Right lobe of liver (tissue), 6 donors: ENCODE results near the gene SMOC1. TPM values are rescaled to one million over a fixed set of nuclear protein-coding genes. Genes with fewer than 3 reads are reported as not detected.
A peak's percentile ranks its signal among the peaks of the same experiment; 100 is the strongest.

ENCODE experiments used
- ATAC-seq, 4 donors: fragments of 200-7000 bp; cut with Tn5 transposase; one replicate each; pipeline ENCODE4 v1.9.1; 2020; ENCODE audit warnings: mild to moderate bottlenecking in 4 of 4, moderate library complexity in 4 of 4
- DNase-seq, 3 donors: peaks; one replicate each; pipeline ENCODE4 v3.0.0-alpha.2; 2020
- H3K27ac ChIP-seq, 3 donors: fragments of 200-600 bp; one replicate each; pipeline ENCODE4 v1.8.0; 2022
- H3K27me3 ChIP-seq, 2 donors: fragments of 200-600 bp; one replicate each; pipeline ENCODE4 v1.8.0; 2022
- H3K36me3 ChIP-seq, 4 donors: fragments of 200-600 bp; sonication (generic) in 1 of 4; one replicate each; pipeline versions ENCODE4 v1.5.1 to v1.8.0; 2017 to 2022; ENCODE audit warnings: control low read depth in 1 of 4
- H3K4me1 ChIP-seq, 4 donors: fragments of 200-600 bp; sonication (generic) in 1 of 4; one replicate each; pipeline versions ENCODE4 v1.5.1 to v1.8.0; 2017 to 2022; ENCODE audit warnings: control low read depth in 1 of 4
- H3K4me3 ChIP-seq, 3 donors: fragments of 200-600 bp; one replicate each; pipeline ENCODE4 v1.8.0; 2022
- H3K9me3 ChIP-seq, 4 donors: fragments of 200-600 bp; sonication (generic) in 1 of 4; one replicate each; pipeline versions ENCODE4 v1.5.1 to v1.8.0; 2017 to 2022; ENCODE audit warnings: control low read depth in 1 of 4
- POLR2A ChIP-seq: fragments of 450-650 bp; IDR thresholded peaks from one replicate; pipeline ENCODE4 v1.6.1; 2017; ENCODE audit warnings: antibody characterized with exemption, mild to moderate bottlenecking
- WGBS: methylation state at CpG from one replicate; pipeline ENCODE4 v1.1.6; 2018; ENCODE audit warnings: low coverage, low lambda C conversion rate; ENCODE audit not compliant: insufficient coverage; ENCODE audit errors: missing lambda C conversion rate; 5-methylcytosine and 5-hydroxymethylcytosine counted together
- intact Hi-C, 2 donors: fragments of 100-400 bp; cut with DNase I; formaldehyde crosslinking; loops; one replicate each; pipeline versions ENCODE4 v1.11.2 to v1.14.1; 2022
- total RNA-seq, 6 experiments: library from RNA; depleted of rRNA in 2 of 6; stranded (reverse); fragments of >200 nt in 2 of 6; fragmentation: NEBNext Ultra II Directional in 3 of 6; extraction: Animal tissue kit (Norgen Biotek cat#: 25700) in 3 of 6; gene quantifications; one replicate each; pipeline versions ENCODE4 v1.1.0 to v1.2.4, GENCODE V29; 2016 to 2023
- TF ChIP-seq, protein P1 (sequence below), 4 donors: fragments of 200-600 bp in 3 of 4; fragments of 450-650 bp in 1 of 4; IDR thresholded peaks; one replicate each; pipeline versions ENCODE4 v1.5.1 to v1.8.0; 2016 to 2022; ENCODE audit warnings: antibody characterized with exemption in 4 of 4, mild to moderate bottlenecking in 2 of 4
- donor health status: DM: no; HTN: yes; CAD: no.
- donor health status: DM: no; HTN: no; CAD: no.
- donor health status: DM: no; HTN: no; CAD: no.
- donor health status: DM: no; HTN: yes; CAD: no.
- donor health status: DM: no; HTN: yes; CAD: no.

The SMOC1 gene
- total RNA-seq, 6 experiments from 2014 or later, result 22.3 to 88.5 (median 45.4) TPM

DNA sequence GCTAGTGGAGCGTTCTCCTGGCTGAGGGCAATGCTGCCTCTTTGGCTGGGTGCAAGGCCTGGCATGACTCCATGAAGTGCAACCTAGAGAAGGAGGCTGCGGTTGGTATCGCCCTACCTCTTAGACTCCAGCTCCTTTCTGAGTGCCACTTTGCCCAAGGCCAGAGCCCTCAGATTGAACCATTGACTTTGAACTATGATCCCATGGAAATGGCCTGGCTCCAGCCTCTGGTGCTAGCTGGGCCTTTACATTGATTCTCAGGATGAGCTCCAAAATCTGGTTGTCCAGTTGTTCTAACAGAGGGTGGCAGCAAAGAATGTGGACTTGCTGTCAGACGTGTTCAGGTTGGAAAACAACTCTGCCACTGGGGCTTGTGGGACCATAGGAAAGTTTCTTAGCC is 16.1 kb upstream of the SMOC1 start:
- no peak overlapping the region for H3K4me3 ChIP-seq
- no peaks in the 10 kb centered on the region for H3K27me3 ChIP-seq
- no peaks in the 10 kb centered on the region for H3K9me3 ChIP-seq
- WGBS, result 27% methylated on average over 1 of the region's 4 CpGs
- ATAC-seq (peak; percentile 97 to 99 (median 98)), DNase-seq (peak; percentile 49 to 77 (median 71))
- no peaks in the 10 kb centered on the region for H3K36me3 ChIP-seq
- H3K27ac ChIP-seq, result peak overlapping the region in 2 of 3 donors; percentile 61 to 65
- peaks cover 0 to 10% (median 2%) of the 10 kb centered on the region in 4 donors for H3K4me1 ChIP-seq
- intact Hi-C loops, result loop anchor here in 1 of 2 donors (10.0 kb wide), 1 partner anchor 162 kb away; no protein-coding TSS in a partner anchor
- no peak for TF ChIP-seq POLR2A
- TF ChIP-seq, protein P1, sequence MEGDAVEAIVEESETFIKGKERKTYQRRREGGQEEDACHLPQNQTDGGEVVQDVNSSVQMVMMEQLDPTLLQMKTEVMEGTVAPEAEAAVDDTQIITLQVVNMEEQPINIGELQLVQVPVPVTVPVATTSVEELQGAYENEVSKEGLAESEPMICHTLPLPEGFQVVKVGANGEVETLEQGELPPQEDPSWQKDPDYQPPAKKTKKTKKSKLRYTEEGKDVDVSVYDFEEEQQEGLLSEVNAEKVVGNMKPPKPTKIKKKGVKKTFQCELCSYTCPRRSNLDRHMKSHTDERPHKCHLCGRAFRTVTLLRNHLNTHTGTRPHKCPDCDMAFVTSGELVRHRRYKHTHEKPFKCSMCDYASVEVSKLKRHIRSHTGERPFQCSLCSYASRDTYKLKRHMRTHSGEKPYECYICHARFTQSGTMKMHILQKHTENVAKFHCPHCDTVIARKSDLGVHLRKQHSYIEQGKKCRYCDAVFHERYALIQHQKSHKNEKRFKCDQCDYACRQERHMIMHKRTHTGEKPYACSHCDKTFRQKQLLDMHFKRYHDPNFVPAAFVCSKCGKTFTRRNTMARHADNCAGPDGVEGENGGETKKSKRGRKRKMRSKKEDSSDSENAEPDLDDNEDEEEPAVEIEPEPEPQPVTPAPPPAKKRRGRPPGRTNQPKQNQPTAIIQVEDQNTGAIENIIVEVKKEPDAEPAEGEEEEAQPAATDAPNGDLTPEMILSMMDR (IDR thresholded peaks at IDR 0.05), result peak; percentile 46 to 64 (median 56)

GRCh38 chr14:69865701-69866365 is 13.4 kb upstream of the SMOC1 start:
- ATAC-seq (no peak), DNase-seq (no peak)
- H3K27ac ChIP-seq, result no peak overlapping the region
- peaks cover 0 to 10% (median 2%) of the 10 kb centered on the region in 4 donors for H3K4me1 ChIP-seq
- TF ChIP-seq, protein P1 (IDR thresholded peaks at IDR 0.05), result no peak
- no peaks in the 10 kb centered on the region for H3K9me3 ChIP-seq
- H3K27me3 ChIP-seq, result no peaks in the 10 kb centered on the region
- no peaks in the 10 kb centered on the region for H3K36me3 ChIP-seq
- intact Hi-C loops, result loop anchor here in 1 of 2 donors (10.0 kb wide), 1 partner anchor 159 kb away; no protein-coding TSS in a partner anchor
- H3K4me3 ChIP-seq, result no peak overlapping the region
- 53% methylated on average over 2 of the region's 8 CpGs for WGBS

- Histone ChIP-seq H3K36me3 (no peaks in the 10 kb centered on the region), H3K4me3 (no peak overlapping the region), H3K27me3 (no peaks in the 10 kb centered on the region), H3K4me1 (no peaks in the 10 kb centered on the region), H3K27ac (no peak overlapping the region), H3K9me3 (no peaks in the 10 kb centered on the region)
- no peak for DNase-seq
- TF ChIP-seq, protein P1 (IDR thresholded peaks at IDR 0.05), result no peak
- ATAC-seq, result peak in 1 of 4 donors; percentile 43
- 22% methylated on average over 5 of the region's 5 CpGs for WGBS
- intact Hi-C loops, result loop anchor here in 1 of 2 donors (10.0 kb wide), 1 partner anchor 156 kb away; no protein-coding TSS in a partner anchor
Measured at GRCh38 chr14:69868363-69868963, 10.8 kb upstream of the SMOC1 start.

DNA sequence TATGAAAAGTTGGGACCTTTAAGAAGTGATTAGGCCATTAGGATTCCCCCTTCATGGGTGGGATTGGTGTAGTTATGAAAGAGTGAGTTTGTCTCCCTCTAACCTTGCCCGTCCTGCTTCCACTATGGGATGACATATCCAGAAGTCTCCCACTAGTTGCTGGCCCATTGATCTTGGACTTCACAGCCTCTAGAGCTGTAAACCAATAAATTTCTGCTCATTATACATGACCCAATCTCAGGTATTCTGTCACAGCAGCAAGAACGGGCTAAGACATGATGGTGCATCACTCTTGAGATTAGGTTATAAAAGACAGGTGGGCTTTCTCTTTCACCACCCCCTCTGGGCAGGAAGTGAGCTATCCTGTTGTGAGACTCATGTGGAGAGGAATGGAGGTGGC is 8.6 kb upstream of the SMOC1 start:
- Histone ChIP-seq H3K9me3 (no peaks in the 10 kb centered on the region), H3K27me3 (no peaks in the 10 kb centered on the region), H3K27ac (no peak overlapping the region), H3K4me1 (no peaks in the 10 kb centered on the region), H3K36me3 (no peaks in the 10 kb centered on the region), H3K4me3 (no peak overlapping the region)
- TF ChIP-seq POLR2A, result no peak
- TF ChIP-seq, protein P1 (IDR thresholded peaks at IDR 0.05), result no peak
- intact Hi-C loops, result loop anchor here in 1 of 2 donors (10.0 kb wide), 1 partner anchor 144 kb away; no protein-coding TSS in a partner anchor
- no peak for ATAC-seq
- no peak for DNase-seq
- 100% methylated on average over 1 of the region's 2 CpGs for WGBS
